ENCODE results near the gene RNF19B.

Gene RNF19B

DNA sequence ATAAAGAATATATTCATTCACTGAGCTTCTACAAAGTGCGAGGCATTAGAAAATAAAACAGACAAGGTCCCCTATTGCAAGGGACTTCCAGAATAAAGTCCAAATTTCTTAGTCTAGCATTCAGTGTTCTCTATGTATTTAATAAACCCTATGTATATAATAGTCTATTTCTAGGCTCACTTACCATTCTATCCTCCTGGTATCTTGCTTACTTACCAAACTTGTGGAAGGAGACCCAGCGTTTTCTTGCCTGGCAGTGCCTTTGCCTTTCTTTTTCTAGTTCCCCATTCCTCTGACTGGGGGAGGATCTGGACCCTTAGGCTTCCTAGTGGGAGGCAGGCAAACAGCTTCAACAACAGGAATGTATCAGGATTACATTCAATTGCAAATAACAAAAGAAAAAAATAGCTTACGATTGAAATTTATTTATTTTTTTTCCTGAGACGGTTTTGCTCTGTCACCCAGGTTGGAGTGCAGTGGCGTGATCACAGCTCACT is 690 bp upstream of the RNF19B start:
- no peak for FAIRE-seq

DNA sequence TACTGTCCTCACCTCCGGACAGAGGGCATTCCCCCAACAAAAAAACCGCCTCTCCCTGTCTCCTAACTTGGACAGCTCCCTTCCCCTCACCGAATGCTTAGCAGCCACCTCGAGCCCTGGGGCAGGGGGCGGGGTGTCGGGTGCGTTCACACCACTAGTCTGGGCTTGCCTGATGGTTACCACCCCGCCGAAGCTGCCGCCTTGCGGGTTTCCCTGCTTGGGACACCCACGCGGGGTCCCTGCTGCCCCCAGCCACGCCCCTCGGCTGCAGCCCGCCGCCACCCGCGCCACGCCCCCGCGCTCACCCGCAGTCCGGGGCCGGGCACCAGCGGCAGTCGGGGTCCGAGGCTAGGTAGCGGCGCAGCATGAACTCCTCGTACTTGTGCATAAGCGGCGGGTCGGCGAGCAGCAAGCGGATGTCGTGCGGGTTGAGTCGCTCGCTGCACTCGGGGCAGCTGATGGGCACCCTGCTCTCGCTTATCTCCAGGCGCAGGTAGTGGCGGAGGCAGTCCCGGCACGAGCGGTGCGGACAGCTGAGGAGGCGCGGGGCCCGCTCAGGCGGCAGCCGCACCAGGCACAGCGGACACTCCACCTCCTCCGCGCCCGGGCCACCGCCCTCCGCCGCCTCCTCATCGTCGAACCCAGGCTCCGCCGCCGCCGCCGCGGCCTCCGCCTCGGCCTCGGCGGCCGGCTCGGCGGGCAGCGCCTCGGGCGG is 706 bp downstream of the RNF19B start:
- no peak for FAIRE-seq

DNA sequence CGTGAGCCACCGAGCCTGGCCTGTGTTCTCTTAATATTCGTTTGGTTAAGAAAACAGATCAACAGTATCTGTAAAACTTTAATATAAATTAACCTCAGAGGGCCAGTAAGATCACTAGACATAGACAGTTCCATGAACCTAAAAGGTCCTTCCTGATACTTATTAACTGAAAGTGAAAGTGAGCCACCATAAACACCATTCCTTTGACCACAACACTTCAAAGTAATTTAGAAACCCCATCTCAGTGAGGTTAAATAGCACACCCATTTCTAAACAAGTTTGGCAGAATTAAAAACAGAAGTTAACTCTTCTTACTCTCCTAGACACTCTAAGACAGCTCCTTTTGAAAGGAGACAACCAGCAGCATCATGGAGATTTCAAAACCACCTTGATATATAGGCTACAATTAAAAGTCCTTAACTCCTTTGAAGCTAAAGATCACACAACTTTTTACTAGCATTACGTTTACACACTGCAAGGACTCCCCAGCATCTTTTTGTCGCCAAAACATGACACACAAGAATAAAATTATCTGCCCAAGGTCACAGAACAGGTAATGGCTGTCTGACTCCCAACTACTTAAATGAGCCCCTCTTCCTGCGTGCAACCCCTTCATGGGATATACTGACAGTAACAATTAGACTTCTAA is 2.2 kb downstream of the RNF19B start:
- FAIRE-seq, result no peak

DNA sequence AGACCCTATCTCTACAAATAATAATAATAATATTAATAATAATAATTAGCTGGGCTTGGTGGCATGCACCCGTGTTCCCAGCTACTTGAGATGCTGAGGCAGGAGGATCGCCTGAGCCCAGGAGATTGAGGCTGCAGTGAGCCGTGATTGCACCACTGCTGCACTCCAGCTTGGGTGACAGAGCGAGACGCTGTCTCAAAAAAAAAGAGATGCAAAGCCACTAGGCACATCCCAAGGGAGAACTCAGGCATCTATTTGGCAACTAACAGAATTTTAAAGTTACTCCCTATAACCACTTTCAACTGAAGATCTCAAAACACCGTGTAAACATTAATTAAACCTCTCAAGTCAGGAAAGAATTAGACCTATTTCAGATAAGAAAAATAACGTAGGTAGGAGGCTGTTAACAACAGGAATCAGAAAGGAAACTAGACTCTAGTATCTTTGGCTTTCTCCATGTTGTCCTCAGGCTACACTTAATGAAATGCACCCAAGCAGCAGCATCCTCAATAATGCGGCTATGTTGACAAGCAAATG is 3.7 kb downstream of the RNF19B start:
- FAIRE-seq, result no peak

DNA sequence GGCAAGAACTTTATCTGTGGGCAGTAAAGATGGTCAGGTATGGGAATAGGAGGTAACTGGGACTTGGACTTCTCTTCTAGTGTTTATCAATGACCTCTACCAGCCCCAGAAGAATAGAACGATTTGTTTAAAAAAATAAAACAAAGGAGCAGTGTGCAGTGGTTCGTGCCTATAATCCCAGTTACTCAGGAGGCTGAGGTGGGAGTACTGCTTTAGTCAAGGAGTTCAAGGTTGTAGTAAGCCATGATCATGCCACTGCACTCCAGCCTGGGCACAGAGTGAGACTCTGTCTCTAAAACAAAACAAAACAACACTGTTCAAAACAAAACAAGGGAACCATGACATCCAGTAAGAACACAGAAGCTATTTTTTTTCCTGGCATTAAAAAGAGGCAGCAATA is 4.3 kb downstream of the RNF19B start:
- no peak for FAIRE-seq

DNA sequence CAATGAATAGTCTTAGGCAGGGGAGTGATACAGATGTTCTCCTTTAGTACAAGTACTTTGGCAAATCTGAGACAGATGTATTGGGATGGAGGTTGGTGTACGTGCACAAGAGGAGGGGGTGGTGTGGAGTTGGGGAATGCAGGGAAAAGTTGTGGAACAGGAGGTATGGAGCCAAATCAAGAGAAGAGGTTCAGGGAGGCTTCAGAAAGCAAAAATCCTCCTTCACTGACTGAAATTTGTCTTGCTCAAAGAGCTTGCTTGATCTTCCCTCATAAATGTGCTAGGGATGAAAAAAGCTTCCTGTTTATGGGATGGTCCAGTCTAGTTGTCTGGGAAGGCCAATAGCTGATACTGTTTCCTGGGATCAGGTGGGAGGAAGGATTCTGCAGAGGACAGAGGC is 5.8 kb downstream of the RNF19B start:
- no peak for FAIRE-seq

DNA sequence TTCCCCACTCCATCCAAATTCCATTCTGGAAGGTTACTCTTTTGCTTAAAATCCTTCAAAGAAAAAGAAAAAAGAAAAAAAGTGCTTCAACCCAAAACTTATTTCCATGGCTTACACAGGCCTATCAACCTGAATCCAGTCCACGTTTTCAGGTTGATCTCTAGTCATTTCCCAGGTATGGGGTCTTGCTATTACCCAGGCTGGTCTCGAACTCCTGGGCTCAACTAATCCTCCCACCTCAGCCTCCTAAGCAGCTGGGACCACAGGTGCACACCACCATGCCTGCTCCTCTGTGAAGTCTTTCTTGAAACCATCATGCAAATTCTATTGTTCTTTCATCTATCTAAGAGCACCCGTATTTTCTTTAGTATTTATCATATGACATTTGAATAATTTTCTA is 7.6 kb downstream of the RNF19B start:
- no peak for FAIRE-seq

DNA sequence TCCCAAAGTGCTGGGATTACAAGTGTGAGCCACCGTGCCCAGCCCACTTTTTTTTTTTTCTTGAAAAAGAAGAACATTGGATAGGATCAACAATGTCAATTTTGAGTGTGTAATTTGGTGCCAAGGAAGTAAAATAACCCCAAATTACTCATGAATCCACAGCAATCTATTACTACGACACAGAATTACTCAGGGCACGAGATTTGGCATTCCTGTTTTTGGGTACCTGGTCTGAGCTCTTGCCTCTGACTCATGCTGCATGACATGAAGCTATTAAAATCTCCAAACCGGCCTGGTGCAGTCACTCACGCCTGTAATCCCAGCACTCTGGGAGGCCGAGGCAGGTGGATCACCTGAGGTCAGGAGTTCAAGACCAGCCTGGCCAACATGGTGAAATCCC is 10.4 kb downstream of the RNF19B start:
- no peak for FAIRE-seq

DNA sequence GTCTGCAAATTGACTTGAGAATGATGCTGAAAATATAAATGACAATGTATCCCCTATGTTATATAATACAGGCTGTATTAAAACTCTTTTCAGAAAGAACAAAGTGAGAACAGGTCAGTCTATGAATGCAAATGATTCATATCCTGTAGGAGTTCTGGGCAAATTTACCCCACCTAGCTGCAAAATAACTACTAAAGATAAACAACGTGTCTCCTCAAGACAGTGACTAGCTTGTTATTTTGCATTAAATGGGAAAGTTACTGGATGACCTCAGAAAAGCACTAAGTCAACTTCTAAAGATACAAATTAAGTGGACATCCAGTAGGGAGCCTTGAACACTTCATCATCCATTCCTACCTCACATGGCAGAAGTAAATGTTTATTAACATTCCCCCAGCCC is 11.1 kb downstream of the RNF19B start:
- FAIRE-seq, result no peak

DNA sequence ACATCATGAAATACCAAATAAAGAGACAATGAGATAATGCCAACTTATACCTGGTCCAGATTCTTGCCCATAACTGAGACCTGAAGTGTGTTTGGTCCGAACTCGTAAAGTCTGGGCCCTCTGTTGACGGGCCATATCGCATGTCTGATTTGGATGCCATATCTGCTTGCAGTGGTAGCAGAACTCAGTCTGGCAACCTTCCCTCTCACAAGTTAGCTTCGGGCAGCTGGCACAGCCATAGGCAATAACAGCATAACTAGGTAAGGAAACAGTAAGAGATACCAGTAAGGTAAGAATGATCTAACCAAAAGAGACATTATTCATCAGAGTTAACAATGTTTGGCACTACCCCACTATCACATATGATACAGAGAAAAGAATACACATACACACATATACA is 15.1 kb downstream of the RNF19B start:
- no peak for FAIRE-seq

DNA sequence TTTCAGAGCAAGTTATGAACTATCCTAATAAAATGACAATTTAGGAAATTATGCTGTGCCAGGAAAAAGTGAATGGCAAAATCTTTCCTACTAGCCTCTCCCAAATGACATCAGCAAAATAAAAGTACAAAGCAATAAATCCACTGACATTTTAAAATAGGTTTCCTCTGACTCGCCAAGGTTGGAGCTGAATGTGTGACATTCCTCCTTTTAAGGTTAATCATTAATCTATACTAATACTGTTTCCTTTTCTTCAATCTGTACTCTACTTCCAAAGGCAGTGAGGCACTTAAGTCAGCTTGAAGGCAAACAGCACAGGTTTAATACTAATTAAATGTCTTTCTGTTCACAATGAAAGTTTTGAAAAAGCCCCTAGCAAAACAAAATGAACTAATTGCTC is 15.7 kb downstream of the RNF19B start:
- no peak for FAIRE-seq

DNA sequence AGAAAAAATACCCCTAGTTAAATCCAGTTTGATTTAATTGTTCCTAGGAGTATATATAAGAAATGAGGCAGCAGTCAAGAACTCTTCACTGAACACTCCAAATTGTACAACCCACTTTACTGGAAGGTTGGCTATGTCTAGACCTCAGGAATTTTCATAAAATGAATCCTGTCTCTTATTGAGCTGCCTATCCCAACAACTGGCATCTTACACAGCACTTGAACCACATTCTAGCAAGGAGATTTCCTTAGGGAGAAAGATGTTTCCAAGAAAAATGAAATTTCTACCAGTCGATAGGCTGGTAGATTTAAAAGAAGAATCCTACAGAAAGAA is 16.3 kb downstream of the RNF19B start:
- no peak for FAIRE-seq

DNA sequence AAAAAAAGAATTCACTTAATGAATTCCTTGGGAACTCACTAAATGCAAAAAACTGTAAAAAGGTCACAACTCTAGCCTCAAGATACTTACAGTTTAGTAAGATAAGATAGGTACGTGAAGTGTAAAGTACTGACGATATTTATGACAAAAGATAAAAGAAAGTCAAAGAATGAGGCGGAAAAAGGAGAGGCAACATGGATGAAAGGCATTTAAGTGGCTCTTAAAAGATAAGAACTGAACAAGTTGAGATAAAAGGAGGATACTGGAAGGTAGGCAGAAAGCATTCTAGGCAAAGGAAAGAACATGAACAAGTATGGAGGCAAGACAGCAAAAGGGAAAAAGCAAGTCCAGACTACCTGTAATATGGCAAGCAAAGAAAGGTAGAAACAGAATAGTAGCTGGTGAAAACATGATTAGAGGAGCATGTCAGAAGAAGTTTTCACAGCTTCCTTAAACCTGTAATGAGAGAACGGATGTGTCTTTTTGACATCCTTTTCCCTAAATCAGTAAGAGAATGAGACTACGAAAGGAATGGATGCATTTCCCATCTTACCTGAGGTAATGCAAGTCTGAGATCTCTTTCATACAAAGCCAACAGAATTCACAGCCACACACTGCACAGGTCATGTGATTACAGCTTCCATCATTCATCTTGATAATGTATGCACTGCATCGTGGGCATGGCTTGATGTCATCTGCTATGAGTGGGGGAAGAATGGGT is 16.8 kb downstream of the RNF19B start:
- FAIRE-seq, result no peak

DNA sequence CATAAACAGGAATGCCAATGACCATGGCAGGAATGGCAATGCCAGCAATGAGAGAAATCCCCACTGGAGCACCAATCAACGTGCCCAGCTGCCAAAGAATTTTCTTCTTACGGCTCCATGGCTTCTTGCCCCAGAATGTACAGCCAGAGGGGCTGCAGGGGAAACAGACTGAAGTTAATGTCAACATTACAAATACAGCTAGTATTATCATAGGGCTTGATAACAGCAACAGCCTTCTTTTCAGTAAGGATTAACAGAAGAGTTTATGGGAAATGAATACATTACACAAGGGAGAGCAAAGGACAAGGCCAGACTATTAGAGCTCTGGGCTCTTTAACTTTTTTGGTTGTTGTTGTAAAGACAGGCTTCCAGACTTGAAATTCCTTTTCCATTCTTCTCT is 18.2 kb downstream of the RNF19B start:
- no peak for FAIRE-seq

DNA sequence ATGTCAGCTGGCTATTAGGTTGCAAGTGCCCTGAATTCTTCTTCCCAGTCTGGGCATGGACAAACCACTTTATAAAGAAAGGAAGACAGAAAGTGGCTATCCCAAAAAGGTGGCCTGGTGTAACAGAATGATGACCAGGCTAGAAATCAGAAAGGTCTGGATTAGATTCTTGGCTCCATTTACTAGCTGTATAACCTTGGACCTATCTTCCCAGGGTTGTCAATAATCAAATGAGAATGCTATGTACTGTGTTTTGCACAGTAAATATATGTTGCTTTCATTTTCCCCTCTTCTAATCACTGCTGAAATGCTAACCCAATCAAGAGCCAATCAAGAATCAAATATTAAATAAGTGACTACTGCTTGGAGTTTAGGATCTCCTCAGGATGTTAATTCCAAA is 20.4 kb downstream of the RNF19B start:
- FAIRE-seq, result no peak

DNA sequence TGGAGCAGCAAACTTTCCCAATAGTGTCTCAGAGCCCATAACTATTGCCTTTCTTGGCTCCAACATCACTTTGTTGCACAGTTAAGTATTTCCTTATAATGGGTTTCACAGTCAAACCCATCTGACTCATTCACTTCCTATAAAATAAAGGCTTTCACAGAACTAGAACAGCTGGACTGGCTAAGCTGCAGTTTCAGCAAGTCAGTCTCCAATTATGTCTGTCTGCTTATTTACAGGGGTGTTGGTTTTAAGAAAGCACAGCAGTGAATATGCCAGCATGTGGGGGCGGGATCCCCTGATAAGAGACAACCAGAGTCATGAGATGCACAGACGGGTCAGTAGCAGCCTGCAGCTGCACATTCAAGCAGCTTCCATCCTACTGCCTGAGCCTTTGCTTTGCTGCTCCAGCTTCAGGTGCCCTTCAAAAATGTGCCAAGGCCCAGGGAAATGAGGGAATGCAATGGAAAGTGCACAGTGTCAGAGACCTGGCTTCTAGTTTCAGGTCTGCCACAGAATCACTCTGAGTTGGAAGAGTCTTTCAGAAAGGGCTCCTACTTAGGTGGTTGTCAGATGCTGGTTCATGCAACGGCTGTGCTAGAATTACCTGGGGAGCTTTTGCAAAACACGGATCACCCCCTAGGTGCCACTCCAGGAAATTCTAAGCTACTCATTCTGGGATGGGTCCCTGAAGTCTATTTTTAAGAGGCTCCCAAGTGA is 24.8 kb downstream of the RNF19B start:
- no peak for FAIRE-seq

DNA sequence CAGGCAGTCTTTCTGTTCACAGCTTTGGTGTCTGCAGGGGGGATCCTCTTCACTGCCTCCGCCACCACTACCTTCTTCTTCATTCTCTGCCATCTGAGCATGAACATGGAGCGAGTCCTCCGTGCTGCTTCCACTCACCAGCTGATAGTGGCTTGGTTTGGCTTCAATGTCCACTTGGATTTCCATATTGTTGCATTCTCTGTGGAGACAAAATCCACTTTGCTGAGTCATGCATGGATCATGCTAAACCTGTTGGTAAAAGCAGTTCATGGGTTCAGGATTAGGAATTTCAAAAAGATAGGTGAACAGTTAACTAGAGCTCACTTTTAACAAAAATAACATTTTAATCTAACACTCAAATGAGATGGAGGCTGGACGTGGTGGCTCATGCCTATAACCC is 27.5 kb downstream of the RNF19B start:
- no peak for FAIRE-seq

DNA sequence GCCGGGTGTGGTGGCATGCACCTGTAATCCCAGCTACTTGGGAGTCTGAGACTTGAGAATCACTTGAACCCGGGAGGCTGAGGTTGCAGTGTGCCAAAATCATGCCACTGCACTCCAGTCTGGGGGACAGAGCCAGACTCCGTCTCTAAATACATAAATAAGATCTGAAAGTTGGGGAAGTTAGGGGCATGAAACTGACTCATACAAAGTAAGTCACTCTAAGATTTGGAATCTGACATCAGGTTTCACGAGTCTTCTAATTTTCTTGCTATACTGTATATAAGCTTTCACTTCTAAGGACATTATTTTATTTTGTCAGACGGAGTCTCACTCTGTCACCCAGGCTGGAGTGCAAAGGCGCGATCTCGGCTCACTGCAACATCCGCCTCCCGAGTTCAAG is 30.1 kb downstream of the RNF19B start:
- FAIRE-seq, result no peak

DNA sequence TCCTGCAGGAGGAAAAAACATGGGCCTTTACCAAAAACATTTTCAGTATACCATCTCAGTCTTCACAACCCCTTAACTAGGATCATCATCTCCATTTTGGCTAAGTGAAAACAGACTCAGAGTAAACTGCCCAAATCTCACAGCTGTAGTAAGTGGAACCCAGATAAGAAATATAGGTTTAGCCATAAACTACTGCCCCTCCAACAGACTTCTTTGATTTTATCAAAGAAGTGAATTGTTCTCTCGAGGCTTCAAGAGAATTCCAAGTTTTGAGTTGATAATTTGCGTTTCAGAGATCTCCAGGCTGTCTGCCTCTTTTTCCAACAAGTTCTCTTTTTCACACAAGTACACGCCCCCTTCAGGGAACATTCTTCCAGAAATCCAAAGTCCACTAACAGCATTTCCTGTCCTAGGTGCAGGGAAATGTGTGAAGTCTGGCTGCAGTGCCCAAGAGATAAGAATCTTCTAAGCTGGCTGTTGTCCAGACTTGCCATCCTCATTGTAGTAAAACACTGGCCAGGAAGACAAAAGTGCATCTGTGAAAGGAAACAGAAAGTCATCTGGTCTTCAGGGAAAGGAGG is 30.8 kb downstream of the RNF19B start:
- no peak for FAIRE-seq

DNA sequence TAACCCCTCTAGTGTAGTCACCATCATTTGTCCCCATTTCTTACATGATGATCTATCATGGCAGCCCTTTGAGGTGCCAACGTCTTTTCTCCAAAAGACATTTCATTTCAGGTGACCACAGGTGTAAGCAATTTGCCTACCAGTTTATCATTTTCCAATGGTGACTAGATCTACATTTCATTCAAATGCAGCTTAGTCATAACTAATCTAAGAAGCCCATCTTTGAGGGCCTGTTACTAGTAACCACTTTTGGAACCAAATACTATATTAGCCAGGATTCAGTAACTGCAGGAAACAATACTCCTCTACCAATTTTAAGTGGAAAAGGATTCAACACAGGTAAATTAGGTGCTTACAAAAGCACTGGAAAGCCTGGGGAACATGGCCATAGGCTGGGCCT is 32.8 kb downstream of the RNF19B start:
- no peak for FAIRE-seq

DNA sequence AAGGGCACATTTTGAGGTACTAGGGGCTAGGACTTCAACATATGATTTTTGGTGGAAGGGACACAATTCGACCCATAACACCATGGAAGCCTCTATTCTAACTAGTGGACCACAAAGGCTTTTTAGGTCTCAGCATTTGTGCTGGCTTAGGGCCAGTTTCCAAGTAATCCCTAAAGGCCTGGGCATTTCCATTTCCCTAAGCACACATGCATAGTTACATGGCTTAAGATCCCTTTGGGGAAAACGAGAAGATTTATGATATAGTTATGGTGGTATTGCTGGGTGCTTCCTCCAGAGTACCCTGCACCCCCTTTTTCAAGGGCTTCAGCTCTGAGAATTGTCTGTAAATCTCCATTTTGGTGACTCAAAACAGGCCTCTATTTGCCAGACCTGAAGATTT is 35.2 kb downstream of the RNF19B start:
- no peak for FAIRE-seq

DNA sequence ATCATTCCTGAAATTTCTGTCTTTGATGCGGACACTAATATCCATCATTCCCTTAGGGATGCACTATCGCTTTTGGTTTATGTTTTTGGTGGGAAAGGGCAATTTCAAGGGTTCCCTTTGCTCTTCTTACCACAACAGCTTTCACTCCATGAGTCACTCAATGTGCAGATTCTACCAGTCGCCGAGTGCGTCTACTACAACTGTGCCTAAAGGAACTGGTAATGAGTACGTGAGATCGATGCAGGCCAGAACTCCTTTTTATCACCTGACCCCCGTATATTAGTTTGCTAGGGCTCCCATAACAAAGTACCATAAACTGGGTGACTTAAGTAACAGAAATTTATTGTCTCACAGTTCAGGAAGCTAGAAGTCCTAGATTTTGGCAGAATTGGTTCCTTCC is 35.9 kb downstream of the RNF19B start:
- no peak for FAIRE-seq

DNA sequence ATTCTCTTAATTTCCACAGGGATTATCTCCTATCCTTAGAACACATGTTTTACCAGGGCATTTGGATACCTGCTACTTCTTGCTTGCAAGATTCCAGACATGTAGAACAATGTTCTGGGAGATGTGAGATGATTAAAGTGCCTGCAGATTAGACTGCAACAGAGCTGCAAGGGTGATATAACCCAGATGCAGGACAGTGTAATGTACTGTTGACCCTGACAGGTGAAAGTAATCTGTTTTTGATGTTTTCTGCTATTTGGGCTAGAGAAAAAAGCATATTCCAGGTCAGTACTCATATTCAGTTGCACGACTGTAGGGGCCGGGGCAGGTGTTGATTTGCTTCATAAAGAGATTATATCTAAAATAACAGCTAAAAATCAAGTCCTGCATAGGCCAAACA is 36.3 kb downstream of the RNF19B start:
- no peak for FAIRE-seq
